ENCODE measurements around the gene CERKL.

Gene CERKL

GRCh38 chr2:181528441-181528840, 128.5 kb downstream of the CERKL start:
- TF ChIP-seq CTCF (IDR thresholded peaks at IDR 0.05; ENCODE audit: extremely low read depth, missing control alignments), result no peak

GRCh38 chr2:181527058-181527457, 129.8 kb downstream of the CERKL start:
- TF ChIP-seq CTCF (IDR thresholded peaks at IDR 0.05; ENCODE audit: extremely low read depth, missing control alignments), result no peak
- DNase-seq (ENCODE audit: low spot score), result no peak

More at GRCh38 chr2:181528441-181528840, 128.5 kb downstream of the CERKL start:
- no peak for DNase-seq (ENCODE audit: low spot score)

GRCh38 chr2:181526014-181526413, 130.9 kb downstream of the CERKL start:
- no peak for TF ChIP-seq CTCF (IDR thresholded peaks at IDR 0.05; ENCODE audit: extremely low read depth, missing control alignments)
- no peak for DNase-seq (ENCODE audit: low spot score)

- no peak for DNase-seq (ENCODE audit: low spot score)
- no peak for TF ChIP-seq CTCF (IDR thresholded peaks at IDR 0.05; ENCODE audit: extremely low read depth, missing control alignments)
These were observed 133.1 kb downstream of the CERKL start for GRCh38 chr2:181523756-181524155.

GRCh38 chr2:181520253-181520652, 136.7 kb downstream of the CERKL start:
- TF ChIP-seq CTCF (IDR thresholded peaks at IDR 0.05; ENCODE audit: extremely low read depth, missing control alignments), result no peak
- no peak for DNase-seq (ENCODE audit: low spot score)

GRCh38 chr2:181517685-181518301, 139.1 kb downstream of the CERKL start:
- DNase-seq (ENCODE audit: low spot score), result no peak

GRCh38 chr2:181516992-181517391, 139.9 kb downstream of the CERKL start:
- DNase-seq (ENCODE audit: low spot score), result no peak
- TF ChIP-seq CTCF (IDR thresholded peaks at IDR 0.05; ENCODE audit: extremely low read depth, missing control alignments), result no peak

More at GRCh38 chr2:181517685-181518301, 139.1 kb downstream of the CERKL start:
- TF ChIP-seq CTCF (IDR thresholded peaks at IDR 0.05; ENCODE audit: extremely low read depth, missing control alignments), result no peak
